GM21390 (cell line): ENCODE measurements around the gene ATP8A2.

ENCODE experiments used
- ATAC-seq: cut with Tn5 transposase; IDR thresholded peaks from one replicate; pipeline ENCODE4 v1.9.1; 2021; ENCODE audit not compliant: unreplicated experiment

Gene ATP8A2

GRCh38 chr13:25725104-25725503, 353.3 kb downstream of the ATP8A2 start:
- ATAC-seq = no peak

- ATAC-seq = no peak
These were observed 355.5 kb downstream of the ATP8A2 start for GRCh38 chr13:25727250-25727649.

GRCh38 chr13:25727810-25728209, 356.0 kb downstream of the ATP8A2 start:
- ATAC-seq = no peak

GRCh38 chr13:25729201-25729600, 357.4 kb downstream of the ATP8A2 start:
- no peak for ATAC-seq

GRCh38 chr13:25731037-25731436, 359.3 kb downstream of the ATP8A2 start:
- no peak for ATAC-seq

GRCh38 chr13:25731536-25731935, 359.8 kb downstream of the ATP8A2 start:
- no peak for ATAC-seq

- no peak for ATAC-seq
These were observed 360.5 kb downstream of the ATP8A2 start for GRCh38 chr13:25732111-25732865.

GRCh38 chr13:25733001-25733491, 361.3 kb downstream of the ATP8A2 start:
- no peak for ATAC-seq

GRCh38 chr13:25733696-25734435, 362.1 kb downstream of the ATP8A2 start:
- ATAC-seq = no peak

GRCh38 chr13:25738342-25739196, 366.8 kb downstream of the ATP8A2 start:
- no peak for ATAC-seq

GRCh38 chr13:25739376-25739775, 367.6 kb downstream of the ATP8A2 start:
- no peak for ATAC-seq

- no peak for ATAC-seq
These were observed 370.0 kb downstream of the ATP8A2 start for GRCh38 chr13:25741796-25742195.

GRCh38 chr13:25742220-25742619, 370.4 kb downstream of the ATP8A2 start:
- no peak for ATAC-seq

GRCh38 chr13:25743421-25743820, 371.6 kb downstream of the ATP8A2 start:
- no peak for ATAC-seq

GRCh38 chr13:25744178-25744577, 372.4 kb downstream of the ATP8A2 start:
- no peak for ATAC-seq

- no peak for ATAC-seq
These were observed 374.4 kb downstream of the ATP8A2 start for GRCh38 chr13:25746131-25746530.

- ATAC-seq = no peak
These were observed 381.3 kb downstream of the ATP8A2 start for GRCh38 chr13:25752957-25753551.

- no peak for ATAC-seq
These were observed 382.2 kb downstream of the ATP8A2 start for GRCh38 chr13:25753976-25754375.

GRCh38 chr13:25756251-25756650, 384.5 kb downstream of the ATP8A2 start:
- ATAC-seq = no peak

- ATAC-seq = no peak
These were observed 385.1 kb downstream of the ATP8A2 start for GRCh38 chr13:25756912-25757311.

GRCh38 chr13:25761041-25761440, 389.3 kb downstream of the ATP8A2 start:
- no peak for ATAC-seq
